Right lung (tissue), 5 donors: ENCODE measurements around the gene LSAMP. TPM values are rescaled to one million over a fixed set of nuclear protein-coding genes. Genes with fewer than 3 reads are reported as not detected.
"Not testable (repeated sequence)": the region's sequence is repeated elsewhere in the genome, so short reads cannot be mapped to it uniquely, and the experiment has no call there.

Experiments used
- DNase-seq, 2 donors: peaks; one replicate each; pipeline ENCODE4 v3.0.0-alpha.2; 2013
- polyA plus RNA-seq, 5 donors: library from polyadenylated mRNA; unstranded; fragments of 120-200 nt; gene quantifications; one replicate each; pipeline versions ENCODE4 v1.2.1 to v1.2.3, GENCODE V29; 2013; ENCODE audit warnings: inconsistent platforms in 1 of 5, low replicate concordance in 1 of 5; ENCODE audit not compliant: insufficient read length in 5 of 5, insufficient read depth in 1 of 5

Gene LSAMP
- polyA plus RNA-seq, 5 donors: 10.8 to 30.4 (median 28.0) TPM

GRCh38 chr3:116246406-116246980 lies 198.8 kb downstream of the LSAMP start:
- no peak for DNase-seq

GRCh38 chr3:116242825-116243224 lies 202.5 kb downstream of the LSAMP start:
- no peak for DNase-seq

GRCh38 chr3:116241677-116242076 lies 203.6 kb downstream of the LSAMP start:
- no peak for DNase-seq

GRCh38 chr3:116240261-116240660 lies 205.0 kb downstream of the LSAMP start:
- no peak for DNase-seq

GRCh38 chr3:116238846-116239565 lies 206.3 kb downstream of the LSAMP start:
- no peak for DNase-seq

GRCh38 chr3:116233711-116234357 lies 211.5 kb downstream of the LSAMP start:
- DNase-seq: no peak

- no peak for DNase-seq
Observed at GRCh38 chr3:116230431-116231020, 214.8 kb downstream of the LSAMP start.

- no peak for DNase-seq
Observed at GRCh38 chr3:116226266-116226665, 219.0 kb downstream of the LSAMP start.

GRCh38 chr3:116216761-116217160 lies 228.5 kb downstream of the LSAMP start:
- no peak for DNase-seq

GRCh38 chr3:116211901-116212300 lies 233.4 kb downstream of the LSAMP start:
- no peak for DNase-seq

- not testable (repeated sequence) for DNase-seq
Observed at GRCh38 chr3:116208830-116209229, 236.5 kb downstream of the LSAMP start.

- DNase-seq: no peak
Observed at GRCh38 chr3:116200956-116201690, 244.2 kb downstream of the LSAMP start.

GRCh38 chr3:116199063-116199462 lies 246.2 kb downstream of the LSAMP start:
- no peak for DNase-seq

GRCh38 chr3:116198087-116198486 lies 247.2 kb downstream of the LSAMP start:
- no peak for DNase-seq

GRCh38 chr3:116192464-116192863 lies 252.8 kb downstream of the LSAMP start:
- no peak for DNase-seq

GRCh38 chr3:116191409-116191808 lies 253.9 kb downstream of the LSAMP start:
- DNase-seq: no peak

GRCh38 chr3:116190095-116190494 lies 255.2 kb downstream of the LSAMP start:
- no peak for DNase-seq

GRCh38 chr3:116188231-116188785 lies 257.0 kb downstream of the LSAMP start:
- no peak for DNase-seq

GRCh38 chr3:116186049-116186448 lies 259.2 kb downstream of the LSAMP start:
- DNase-seq: no peak

GRCh38 chr3:116181159-116181558 lies 264.1 kb downstream of the LSAMP start:
- no peak for DNase-seq

GRCh38 chr3:116179091-116179490 lies 266.2 kb downstream of the LSAMP start:
- no peak for DNase-seq
